ENCODE measurements around the gene INTS3.
"Not testable (repeated sequence)": the region's sequence is repeated elsewhere in the genome, so short reads cannot be mapped to it uniquely, and the experiment has no call there.

The INTS3 gene

GRCh38 chr1:153711026-153711425 lies 16.8 kb upstream of the INTS3 start:
- no peak overlapping the region for H3K4me3 ChIP-seq (ENCODE audit: low read depth, low read length)

GRCh38 chr1:153716211-153716610 lies 11.6 kb upstream of the INTS3 start:
- H3K4me3 ChIP-seq (ENCODE audit: low read depth, low read length), result not testable (repeated sequence)

More at GRCh38 chr1:153711026-153711425, 16.8 kb upstream of the INTS3 start:
- TF ChIP-seq CTCF (IDR thresholded peaks at IDR 0.05; ENCODE audit: borderline replicate concordance, insufficient read depth, low read depth, low read length), result no peak

- H3K4me3 ChIP-seq (ENCODE audit: low read depth, low read length), result no peak overlapping the region
- TF ChIP-seq CTCF (IDR thresholded peaks at IDR 0.05; ENCODE audit: borderline replicate concordance, insufficient read depth, low read depth, low read length), result no peak
Observed at GRCh38 chr1:153717330-153717729, 10.5 kb upstream of the INTS3 start.

- no peak overlapping the region for H3K4me3 ChIP-seq (ENCODE audit: low read depth, low read length)
- no peak for TF ChIP-seq CTCF (IDR thresholded peaks at IDR 0.05; ENCODE audit: borderline replicate concordance, insufficient read depth, low read depth, low read length)
Observed at GRCh38 chr1:153723687-153724086, 4.2 kb upstream of the INTS3 start.

- H3K4me3 ChIP-seq (ENCODE audit: low read depth, low read length), result not testable (repeated sequence)
Observed at GRCh38 chr1:153724634-153725033, 3.2 kb upstream of the INTS3 start.

GRCh38 chr1:153728305-153729066 lies 636 bp downstream of the INTS3 start:
- peak overlapping the region; percentile 88 for H3K4me3 ChIP-seq (ENCODE audit: low read depth, low read length)
- TF ChIP-seq CTCF (IDR thresholded peaks at IDR 0.05; ENCODE audit: borderline replicate concordance, insufficient read depth, low read depth, low read length), result no peak

GRCh38 chr1:153730468-153730988 lies 2.7 kb downstream of the INTS3 start:
- H3K4me3 ChIP-seq (ENCODE audit: low read depth, low read length), result no peak overlapping the region
- no peak for TF ChIP-seq CTCF (IDR thresholded peaks at IDR 0.05; ENCODE audit: borderline replicate concordance, insufficient read depth, low read depth, low read length)

GRCh38 chr1:153733970-153734369 lies 6.1 kb downstream of the INTS3 start:
- H3K4me3 ChIP-seq (ENCODE audit: low read depth, low read length), result no peak overlapping the region
- TF ChIP-seq CTCF (IDR thresholded peaks at IDR 0.05; ENCODE audit: borderline replicate concordance, insufficient read depth, low read depth, low read length), result no peak

All from GM12875 (cell line).